Activated naive CD8-positive, alpha-beta T cell treated with anti-CD3 and anti-CD28 coated beads for 36 hours (primary cell): Measurements from ENCODE around the gene PTPRM. TPM values are rescaled to one million over a fixed set of nuclear protein-coding genes. Genes with fewer than 3 reads are reported as not detected.

Experiments used
- DNase-seq: peaks from one replicate; pipeline ENCODE4 v3.0.0; 2021
- H3K27ac Mint-ChIP-seq: one replicate; pipeline ENCODE4 v1.8.0; 2022; ENCODE audit warnings: mild to moderate bottlenecking, moderate library complexity, mixed read lengths
- H3K27me3 Mint-ChIP-seq: one replicate; pipeline ENCODE4 v1.8.0; 2022; ENCODE audit warnings: mild to moderate bottlenecking, mixed read lengths
- H3K36me3 Mint-ChIP-seq: one replicate; pipeline ENCODE4 v1.8.0; 2021; ENCODE audit warnings: mild to moderate bottlenecking, mixed read lengths
- H3K4me1 Mint-ChIP-seq: one replicate; pipeline ENCODE4 v1.8.0; 2021; ENCODE audit warnings: mixed read lengths
- H3K4me3 Mint-ChIP-seq: one replicate; pipeline ENCODE4 v1.8.0; 2022; ENCODE audit warnings: mild to moderate bottlenecking, moderate library complexity, mixed read lengths
- H3K9me3 Mint-ChIP-seq: one replicate; pipeline ENCODE4 v1.8.0; 2022; ENCODE audit warnings: mixed read lengths
- total RNA-seq, 2 experiments: library from RNA; stranded (reverse); gene quantifications; one replicate each; pipeline ENCODE4 v1.2.3, GENCODE V29; 2021

Gene PTPRM
- total RNA-seq, 2 experiments from 2014 or later: 0.22 to 0.52 TPM

DNA sequence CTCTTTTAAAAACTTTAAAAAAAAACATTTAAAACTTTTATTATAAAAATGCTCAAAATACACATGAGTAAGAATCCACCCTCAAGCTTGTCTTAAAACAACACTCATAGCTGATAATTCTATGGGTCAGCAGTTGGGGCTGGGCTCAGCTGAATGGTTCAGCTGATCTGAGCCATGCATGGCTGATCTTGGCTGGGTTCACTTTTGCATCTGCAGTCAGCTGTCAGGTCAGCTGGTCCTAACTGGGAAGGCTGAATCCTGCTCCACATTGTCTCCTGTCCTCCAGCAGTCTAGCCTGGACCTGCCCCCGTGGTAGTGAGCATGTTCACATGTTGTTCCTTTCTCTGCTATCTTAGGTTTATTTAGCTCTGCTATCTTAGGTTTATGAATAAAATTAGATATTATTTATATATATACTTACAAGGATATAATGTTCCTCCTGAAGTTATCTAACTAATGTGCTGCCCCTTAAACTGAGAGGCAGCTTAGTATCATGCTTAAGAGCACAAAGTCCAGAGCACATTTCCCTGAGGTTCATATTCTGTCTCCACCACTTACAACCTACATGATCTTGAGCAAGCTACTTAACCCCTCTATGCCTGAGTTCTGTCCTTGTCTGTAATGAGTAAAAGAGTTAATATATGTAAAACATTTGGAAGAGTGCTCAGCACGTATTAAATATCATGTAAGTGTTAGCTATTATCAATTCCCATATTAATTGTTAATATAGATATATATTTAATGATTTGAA, 309.4 kb downstream of the PTPRM start:
- Mint-ChIP-seq H3K36me3 (no peaks in the 10 kb centered on the region), H3K4me3 (no peak overlapping the region), H3K27me3 (no peaks in the 10 kb centered on the region), H3K4me1 (no peaks in the 10 kb centered on the region), H3K27ac (no peak overlapping the region), H3K9me3 (peaks cover 2% of the 10 kb centered on the region)
- no peak for DNase-seq

DNA sequence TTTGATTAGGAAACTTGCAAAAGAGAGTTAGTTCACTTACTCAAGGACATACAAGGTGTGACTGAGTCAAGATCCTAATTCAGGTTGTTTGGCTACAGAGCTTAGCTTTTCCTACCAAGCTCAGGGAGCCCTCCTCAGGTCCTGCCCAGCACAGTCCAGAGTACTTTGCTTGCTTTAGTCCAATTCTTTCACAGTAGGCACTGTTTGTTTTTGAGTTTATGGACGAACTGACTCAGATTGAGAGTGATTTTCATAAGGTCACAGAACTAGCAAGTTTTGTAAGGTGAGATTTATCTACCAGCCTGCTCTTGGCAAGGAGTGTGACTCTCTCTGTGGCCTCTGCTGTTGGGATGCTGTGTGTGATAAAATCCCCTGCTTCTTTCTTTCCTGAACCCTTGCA, 310.5 kb downstream of the PTPRM start:
- Mint-ChIP-seq H3K27me3 (no peaks in the 10 kb centered on the region), H3K4me3 (no peak overlapping the region), H3K4me1 (no peaks in the 10 kb centered on the region), H3K27ac (no peak overlapping the region), H3K36me3 (no peaks in the 10 kb centered on the region), H3K9me3 (peaks cover 2% of the 10 kb centered on the region)
- no peak for DNase-seq

DNA sequence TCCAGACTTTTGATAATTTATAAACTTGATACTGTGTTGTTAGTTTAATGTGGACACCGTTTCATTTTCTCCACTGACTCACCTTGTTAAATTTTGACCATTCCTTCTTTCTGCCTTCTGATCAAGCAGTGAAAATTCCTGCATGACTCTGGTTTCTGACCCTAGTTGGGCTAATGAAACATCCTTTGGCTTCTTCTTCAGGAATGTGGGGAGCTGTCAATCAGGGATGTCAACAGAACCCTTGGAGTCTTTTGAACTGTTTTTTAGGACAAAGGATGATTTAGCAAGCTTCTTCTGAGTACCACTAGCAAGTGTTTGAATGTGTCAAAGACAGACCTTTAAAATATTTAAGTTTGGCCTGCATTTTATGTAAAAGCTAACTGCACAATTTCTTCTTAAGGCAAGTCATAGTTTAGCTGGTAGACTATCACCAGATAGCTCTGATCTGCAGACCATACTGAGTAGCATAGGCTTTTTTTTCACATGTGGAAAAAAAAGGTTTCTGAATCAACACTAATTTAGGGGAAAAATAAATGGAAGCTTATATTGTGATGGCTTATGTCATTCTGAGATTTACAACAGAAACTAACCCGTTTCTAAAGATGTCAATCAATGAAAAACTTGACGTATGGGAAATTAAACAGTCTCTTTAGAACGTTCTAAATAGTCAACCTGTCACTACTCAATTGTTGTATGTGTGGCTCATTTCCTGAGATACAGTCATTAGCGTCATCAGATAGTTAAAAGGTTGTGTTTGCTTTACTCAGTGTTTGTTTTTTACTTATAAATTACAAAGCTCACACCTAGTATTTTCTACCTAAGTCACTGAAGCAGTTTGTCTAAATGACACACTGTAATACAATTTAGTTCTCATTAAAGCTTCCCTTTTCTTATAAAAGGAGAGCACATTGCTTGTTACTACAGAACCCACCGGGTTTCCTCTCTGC, 311.4 kb downstream of the PTPRM start:
- Mint-ChIP-seq H3K36me3 (no peaks in the 10 kb centered on the region), H3K4me1 (no peaks in the 10 kb centered on the region), H3K4me3 (no peak overlapping the region), H3K27ac (no peak overlapping the region), H3K27me3 (no peaks in the 10 kb centered on the region), H3K9me3 (peaks cover 2% of the 10 kb centered on the region)
- no peak for DNase-seq

DNA sequence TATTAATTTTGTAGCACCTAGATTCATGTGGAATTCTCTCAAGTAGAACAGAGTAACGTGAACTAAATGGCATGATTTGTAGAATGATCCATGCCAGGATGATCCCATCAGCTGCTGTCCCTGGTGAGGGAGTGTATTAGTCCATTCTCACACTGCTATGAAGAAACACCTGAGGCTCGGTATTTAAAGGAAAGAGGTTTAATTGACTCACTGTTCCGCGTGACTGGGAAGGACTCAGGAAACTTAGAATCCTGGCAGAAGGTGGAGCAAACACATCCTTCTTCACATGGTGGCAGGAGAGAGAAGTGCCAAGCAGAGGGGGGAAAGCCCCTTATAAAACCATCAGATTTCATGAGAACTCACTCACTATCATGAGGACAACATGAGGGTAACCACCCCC, 312.6 kb downstream of the PTPRM start:
- H3K4me1 Mint-ChIP-seq: no peaks in the 10 kb centered on the region
- no peak overlapping the region for H3K27ac Mint-ChIP-seq
- no peaks in the 10 kb centered on the region for H3K27me3 Mint-ChIP-seq
- H3K36me3 Mint-ChIP-seq: no peaks in the 10 kb centered on the region
- H3K9me3 Mint-ChIP-seq: peaks cover 2% of the 10 kb centered on the region
- H3K4me3 Mint-ChIP-seq: no peak overlapping the region
- DNase-seq: no peak

DNA sequence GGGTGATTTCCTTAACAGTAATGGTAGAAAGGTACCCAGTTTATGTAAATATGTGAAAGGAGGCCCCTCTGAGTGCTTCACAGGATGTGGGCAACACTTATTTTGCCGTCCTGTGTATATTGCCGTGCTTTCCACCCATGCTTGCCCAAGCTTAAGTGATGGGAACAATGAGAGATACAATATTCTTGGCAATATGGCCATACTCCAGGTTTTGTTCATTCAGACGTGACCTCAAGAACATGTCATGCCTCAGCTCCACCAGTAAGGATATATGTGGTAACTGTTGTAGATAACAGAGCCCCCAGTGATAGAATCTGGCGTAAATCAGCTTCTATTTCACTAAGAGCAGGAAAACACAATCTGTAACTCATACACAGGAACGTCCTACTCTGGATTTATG, 318.7 kb downstream of the PTPRM start:
- Mint-ChIP-seq H3K36me3 (no peaks in the 10 kb centered on the region), H3K4me3 (no peak overlapping the region), H3K27ac (no peak overlapping the region), H3K27me3 (no peaks in the 10 kb centered on the region), H3K4me1 (no peaks in the 10 kb centered on the region), H3K9me3 (no peaks in the 10 kb centered on the region)
- no peak for DNase-seq

DNA sequence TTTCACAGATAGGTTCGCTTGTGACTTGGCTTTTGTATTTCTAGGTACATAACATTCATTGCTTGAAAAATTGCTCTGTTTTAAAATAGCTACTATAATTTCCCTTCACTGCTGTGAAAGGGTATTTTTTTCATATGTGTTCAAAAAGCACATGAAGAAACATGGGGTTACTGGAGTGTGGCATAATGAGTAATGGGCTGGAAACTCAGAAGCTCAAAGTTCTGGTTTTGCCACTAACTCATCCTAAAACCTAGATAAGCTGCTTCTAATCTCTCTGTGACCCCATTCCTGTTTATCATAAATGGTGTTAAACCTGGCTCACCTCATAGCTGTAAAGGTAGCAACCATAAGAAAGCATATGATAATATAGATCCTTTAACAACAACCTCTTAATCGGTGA, 319.3 kb downstream of the PTPRM start:
- H3K4me3 Mint-ChIP-seq: no peak overlapping the region
- no peak overlapping the region for H3K27ac Mint-ChIP-seq

DNA sequence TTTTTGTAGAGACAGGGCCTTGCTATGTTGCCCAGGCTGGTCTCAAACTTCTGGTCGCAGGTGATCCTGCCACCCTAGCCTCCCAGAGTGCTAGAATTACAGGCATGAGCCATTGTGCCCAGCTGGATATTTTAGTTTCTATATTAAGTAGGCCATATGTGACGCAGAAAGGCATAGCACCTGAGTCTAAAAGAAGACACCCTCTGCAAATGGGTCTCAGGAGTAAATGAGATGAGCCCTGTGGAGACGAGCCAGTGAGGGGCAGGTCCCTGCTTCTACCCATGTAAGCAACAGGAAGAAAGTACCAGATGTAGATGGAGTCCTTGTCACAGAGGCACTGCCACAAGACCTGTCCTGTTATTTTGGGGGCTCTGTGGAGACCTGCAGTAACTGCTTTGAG, 322.4 kb downstream of the PTPRM start:
- Mint-ChIP-seq H3K4me3 (no peak overlapping the region), H3K9me3 (no peaks in the 10 kb centered on the region), H3K4me1 (no peaks in the 10 kb centered on the region), H3K27me3 (no peaks in the 10 kb centered on the region), H3K27ac (no peak overlapping the region), H3K36me3 (no peaks in the 10 kb centered on the region)
- no peak for DNase-seq

More for the DNA sequence above, 319.3 kb downstream of the PTPRM start:
- no peak for DNase-seq
- Mint-ChIP-seq H3K36me3 (no peaks in the 10 kb centered on the region), H3K9me3 (no peaks in the 10 kb centered on the region), H3K4me1 (no peaks in the 10 kb centered on the region), H3K27me3 (no peaks in the 10 kb centered on the region)

DNA sequence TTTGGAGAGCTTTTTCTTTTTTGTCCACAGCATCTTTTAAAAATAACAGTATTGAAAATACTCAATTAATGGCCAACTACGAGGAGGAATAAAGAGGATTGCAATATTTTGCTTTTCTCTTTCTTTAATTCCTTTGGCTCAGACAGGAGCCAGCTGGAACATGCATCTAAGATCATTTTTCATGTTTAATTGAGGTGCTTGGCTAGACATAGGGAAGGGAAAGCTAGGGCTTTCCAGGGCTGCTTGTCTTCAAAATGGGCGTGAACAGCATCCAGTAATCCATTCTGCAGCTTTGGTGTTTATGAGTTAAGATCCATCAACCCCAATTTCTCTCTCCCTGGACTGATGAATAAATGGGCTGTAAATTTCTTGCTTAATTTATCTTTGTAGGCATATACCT, 323.0 kb downstream of the PTPRM start:
- no peaks in the 10 kb centered on the region for H3K9me3 Mint-ChIP-seq
- no peaks in the 10 kb centered on the region for H3K36me3 Mint-ChIP-seq
- H3K4me3 Mint-ChIP-seq: no peak overlapping the region
- no peak overlapping the region for H3K27ac Mint-ChIP-seq
- no peaks in the 10 kb centered on the region for H3K4me1 Mint-ChIP-seq
- no peaks in the 10 kb centered on the region for H3K27me3 Mint-ChIP-seq
- no peak for DNase-seq

DNA sequence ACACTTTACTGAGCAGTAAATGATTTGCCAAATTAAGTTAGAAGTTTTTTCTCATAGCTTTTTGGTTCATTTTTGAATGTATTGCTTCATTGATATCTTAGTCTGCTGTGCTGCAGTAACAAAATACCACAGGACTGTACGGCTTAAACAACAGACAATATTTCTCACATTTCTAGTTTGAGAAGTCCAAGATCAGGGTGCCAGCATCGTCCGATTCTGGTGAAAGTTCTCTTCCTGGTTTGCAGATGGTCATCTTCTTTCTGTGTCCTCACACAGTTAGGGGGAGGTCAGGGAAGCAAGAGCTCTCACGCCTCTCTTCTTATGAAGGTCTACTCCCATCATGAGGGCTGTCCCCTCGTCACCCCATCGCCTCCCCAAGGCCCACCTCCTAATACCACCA, 325.4 kb downstream of the PTPRM start:
- no peaks in the 10 kb centered on the region for H3K9me3 Mint-ChIP-seq
- H3K27me3 Mint-ChIP-seq: no peaks in the 10 kb centered on the region
- no peaks in the 10 kb centered on the region for H3K4me1 Mint-ChIP-seq
- no peaks in the 10 kb centered on the region for H3K36me3 Mint-ChIP-seq
- DNase-seq: no peak
- H3K27ac Mint-ChIP-seq: no peak overlapping the region
- H3K4me3 Mint-ChIP-seq: no peak overlapping the region

DNA sequence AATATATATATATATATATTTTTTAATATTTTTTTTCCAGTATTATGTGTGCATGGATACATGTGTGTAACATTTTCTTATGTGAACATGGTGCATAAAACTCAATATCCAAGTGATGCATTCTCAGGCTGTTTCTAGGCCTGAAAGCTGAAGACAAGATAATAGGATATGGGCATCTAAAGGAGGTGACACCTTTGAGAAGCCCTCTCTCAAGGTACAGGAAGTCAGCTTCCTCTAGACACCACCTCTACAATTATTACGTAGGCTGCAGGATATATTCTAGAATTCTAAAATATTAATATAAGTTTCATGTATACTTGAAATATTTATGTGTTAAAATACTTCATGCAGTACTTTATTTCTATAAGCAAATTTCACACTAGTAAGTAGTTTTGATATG, 327.5 kb downstream of the PTPRM start:
- Mint-ChIP-seq H3K27me3 (no peaks in the 10 kb centered on the region), H3K9me3 (no peaks in the 10 kb centered on the region), H3K27ac (no peak overlapping the region), H3K36me3 (no peaks in the 10 kb centered on the region), H3K4me3 (no peak overlapping the region), H3K4me1 (no peaks in the 10 kb centered on the region)
- DNase-seq: no peak

DNA sequence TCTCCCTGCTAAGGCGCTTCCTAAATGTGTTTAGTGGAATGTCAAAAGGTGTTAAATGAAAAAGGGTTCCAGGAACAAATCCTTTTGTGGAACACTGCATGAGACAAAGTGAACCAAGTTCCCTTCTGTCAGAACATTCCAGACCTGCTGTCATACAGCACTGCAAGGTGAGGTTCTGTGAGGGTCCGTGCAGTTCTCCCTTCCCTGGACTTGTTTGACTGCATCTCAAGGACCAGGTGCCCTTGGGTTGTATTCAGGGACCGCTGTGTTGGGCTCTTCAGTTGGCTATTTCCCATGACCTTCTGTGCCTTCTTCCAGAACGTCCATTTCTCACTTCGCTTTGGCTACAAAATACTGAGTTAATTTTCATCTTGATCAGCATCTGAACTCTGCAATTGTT, 328.2 kb downstream of the PTPRM start:
- Mint-ChIP-seq H3K4me3 (no peak overlapping the region), H3K4me1 (no peaks in the 10 kb centered on the region), H3K27ac (no peak overlapping the region), H3K27me3 (no peaks in the 10 kb centered on the region), H3K36me3 (no peaks in the 10 kb centered on the region), H3K9me3 (no peaks in the 10 kb centered on the region)
- no peak for DNase-seq

DNA sequence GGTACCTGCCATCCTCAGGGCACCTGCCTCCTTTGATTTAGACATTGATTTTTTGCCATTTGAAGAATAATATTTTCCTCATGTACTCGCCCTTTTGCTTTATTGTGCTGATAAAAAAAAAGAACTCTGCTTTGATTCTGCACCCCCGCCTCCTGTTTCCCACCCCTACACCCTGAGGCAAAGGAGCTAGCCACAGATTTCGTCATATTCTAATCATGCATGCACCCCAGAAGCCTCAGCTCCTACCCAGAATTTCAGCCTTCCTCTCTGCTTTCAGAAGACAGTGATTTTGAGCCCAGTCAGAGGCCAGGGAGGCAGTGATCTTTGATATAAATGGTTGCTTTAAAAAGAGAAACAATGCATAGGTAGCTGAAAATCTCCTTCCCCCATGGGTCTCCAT, 329.0 kb downstream of the PTPRM start:
- H3K4me3 Mint-ChIP-seq: no peak overlapping the region
- H3K9me3 Mint-ChIP-seq: no peaks in the 10 kb centered on the region
- H3K36me3 Mint-ChIP-seq: no peaks in the 10 kb centered on the region

DNA sequence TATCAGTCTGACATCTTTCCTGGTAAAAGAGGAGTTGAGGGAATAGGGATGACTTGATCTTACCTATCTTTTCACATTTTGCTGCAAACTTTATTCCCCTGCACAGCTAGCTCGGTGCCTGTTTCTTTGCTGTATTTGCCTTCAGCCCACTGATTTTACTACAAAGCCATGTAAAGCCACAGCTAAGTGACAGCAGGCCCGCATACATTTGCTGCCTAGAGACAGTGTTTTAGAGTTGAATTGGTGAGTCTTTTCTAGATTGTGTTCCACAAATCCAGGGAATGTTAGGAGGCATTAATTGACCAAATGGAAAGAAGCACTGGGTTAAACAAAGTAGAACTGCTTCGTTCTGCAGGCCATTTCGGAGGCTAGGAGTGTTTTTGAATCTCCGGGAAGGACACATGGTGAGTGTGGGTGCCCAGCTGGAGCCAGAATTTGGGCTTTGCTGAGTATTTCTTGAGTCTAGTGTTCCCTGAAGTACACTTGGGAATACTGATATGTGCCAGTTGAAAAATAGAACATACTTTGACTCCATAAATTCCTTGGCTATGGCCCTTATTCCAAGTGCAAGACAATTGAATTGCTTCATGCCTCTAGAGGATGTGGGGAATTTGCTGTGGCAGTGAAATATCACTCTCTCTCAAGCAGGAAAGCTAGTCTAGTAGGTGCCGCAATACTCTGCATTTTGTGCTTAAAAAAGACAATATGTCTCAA, 329.8 kb downstream of the PTPRM start:
- Mint-ChIP-seq H3K9me3 (no peaks in the 10 kb centered on the region), H3K36me3 (no peaks in the 10 kb centered on the region), H3K4me3 (no peak overlapping the region), H3K27me3 (no peaks in the 10 kb centered on the region), H3K27ac (no peak overlapping the region), H3K4me1 (no peaks in the 10 kb centered on the region)
- no peak for DNase-seq

More for the DNA sequence above, 329.0 kb downstream of the PTPRM start:
- Mint-ChIP-seq H3K27me3 (no peaks in the 10 kb centered on the region), H3K27ac (no peak overlapping the region), H3K4me1 (no peaks in the 10 kb centered on the region)
- no peak for DNase-seq

DNA sequence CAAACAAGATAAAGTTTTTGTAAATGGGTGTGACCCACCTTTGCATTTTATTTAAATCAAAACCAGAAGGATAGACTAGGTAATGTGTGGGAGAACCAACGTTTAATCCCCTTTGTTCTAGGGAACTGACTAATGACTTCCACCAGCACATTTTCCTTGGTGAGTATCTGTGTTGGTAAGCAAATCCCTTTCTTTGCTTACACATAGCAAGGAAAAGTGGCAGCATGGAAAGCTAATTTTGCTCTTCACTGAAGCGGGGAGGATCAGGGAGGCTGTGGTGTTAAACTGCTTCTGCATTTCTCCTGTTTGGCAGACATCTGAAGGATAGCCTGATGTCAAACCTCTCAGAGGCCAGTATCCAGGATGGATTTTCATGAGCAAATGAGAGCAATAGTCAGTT, 331.1 kb downstream of the PTPRM start:
- no peak for DNase-seq
- no peaks in the 10 kb centered on the region for H3K27me3 Mint-ChIP-seq
- H3K4me1 Mint-ChIP-seq: no peaks in the 10 kb centered on the region
- H3K9me3 Mint-ChIP-seq: no peaks in the 10 kb centered on the region
- H3K27ac Mint-ChIP-seq: no peak overlapping the region
- H3K4me3 Mint-ChIP-seq: no peak overlapping the region
- H3K36me3 Mint-ChIP-seq: no peaks in the 10 kb centered on the region

DNA sequence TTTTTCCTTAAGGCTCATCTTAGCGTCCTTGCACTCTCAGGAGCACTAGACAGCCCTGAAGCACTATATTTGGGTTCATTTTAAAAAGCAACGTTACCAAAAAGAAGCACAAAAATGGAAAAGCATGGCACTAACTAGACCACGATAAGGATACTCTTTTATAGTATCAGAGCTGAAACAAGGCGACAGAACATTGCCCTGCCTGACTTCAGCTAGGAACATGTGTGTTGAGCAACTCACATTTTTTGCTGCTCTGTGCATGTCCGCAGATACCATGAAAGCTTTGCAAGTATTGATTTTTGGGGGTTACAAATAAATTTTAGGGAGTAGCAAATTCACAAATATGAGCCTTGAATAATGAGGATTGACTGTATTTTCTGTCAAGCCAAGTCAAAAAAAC, 332.0 kb downstream of the PTPRM start:
- no peaks in the 10 kb centered on the region for H3K36me3 Mint-ChIP-seq
- H3K27ac Mint-ChIP-seq: no peak overlapping the region
- no peak overlapping the region for H3K4me3 Mint-ChIP-seq
- H3K27me3 Mint-ChIP-seq: no peaks in the 10 kb centered on the region
- no peaks in the 10 kb centered on the region for H3K4me1 Mint-ChIP-seq
- H3K9me3 Mint-ChIP-seq: no peaks in the 10 kb centered on the region
- DNase-seq: no peak
